HepG2 (cell line): Measurements from ENCODE around the gene PTGDS. TPM values are rescaled to one million over a fixed set of nuclear protein-coding genes. Genes with fewer than 3 reads are reported as not detected.
"Not testable (repeated sequence)": the region's sequence is repeated elsewhere in the genome, so short reads cannot be mapped to it uniquely, and the experiment has no call there.

ENCODE experiments used
- ATAC-seq: fragments of 200-7000 bp; cut with Tn5 transposase; 3 replicates; pipeline ENCODE4 v1.9.1; 2020; ENCODE audit warnings: mild to moderate bottlenecking, moderate library complexity
- BruUV-seq: library from RNA; stranded (reverse); fragments of 400-500 nt; replicated peaks from 2 replicates; lab custom pipeline; 2021; lab: Mats Ljungman, UMichigan
- CTCF ChIA-PET: fragments of 300-600 bp; formaldehyde crosslinking; extraction: SDS; loops from one replicate; lab custom pipeline; 2021; ENCODE audit warnings: low total read pairs, inconsistent platforms, low intra/inter-chr PET ratio; lab: Yijun Ruan, JAX
- POLR2A ChIA-PET: fragments of 350-600 bp; sonication (Branson Sonifier 250); formaldehyde crosslinking; loops from one replicate; lab custom pipeline; 2020; ENCODE audit warnings: antibody characterized with exemption, inconsistent platforms; lab: Yijun Ruan, JAX
- DNase-seq: peaks from one replicate; pipeline ENCODE4 v3.0.0-alpha.2; 2015; ENCODE audit warnings: low spot score
- FAIRE-seq: peaks from 3 replicates; lab custom pipeline; 2011; peaks lifted over from hg19 to GRCh38; lab: Jason Lieb, UNC
- H2AFZ ChIP-seq: one replicate; pipeline ENCODE4 v1.6.1; 2011; ENCODE audit warnings: low read length, inconsistent platforms
- H3K27ac ChIP-seq: fragments of 300-600 bp; 3 replicates; pipeline ENCODE4 v1.8.0; 2011; ENCODE audit warnings: mixed run types, mild to moderate bottlenecking, mixed read lengths, low read length, inconsistent platforms; ENCODE audit not compliant: insufficient read depth; ENCODE audit errors: extremely low read length
- H3K27me3 ChIP-seq, 2 experiments: fragments of 200-600 bp in 1 of 2; 2 replicates in 1 of 2; 3 replicates in 1 of 2; pipeline versions ENCODE4 v1.6.0 to v1.8.0; 2011; ENCODE audit warnings: low read length in 2 of 2, mild to moderate bottlenecking in 2 of 2, moderate library complexity in 2 of 2, inconsistent platforms in 1 of 2; ENCODE audit not compliant: insufficient read depth in 2 of 2, control insufficient read depth in 1 of 2
- H3K36me3 ChIP-seq, 2 experiments: fragments of 200-600 bp in 1 of 2; replicated peaks in 1 of 2; 2 replicates in 1 of 2; 3 replicates in 1 of 2; pipeline versions ENCODE4 v1.5.1 to v1.8.0; 2011; ENCODE audit warnings: low read length in 2 of 2, inconsistent platforms in 1 of 2; ENCODE audit not compliant: insufficient read depth in 2 of 2, control insufficient read depth in 1 of 2
- H3K4me1 ChIP-seq: 2 replicates; pipeline ENCODE4 v1.5.1; 2012; ENCODE audit warnings: low read length, inconsistent platforms; ENCODE audit not compliant: insufficient read depth
- H3K4me2 ChIP-seq: 2 replicates; pipeline ENCODE4 v1.6.0; 2011; ENCODE audit warnings: low read depth, low read length, inconsistent platforms
- H3K4me3 ChIP-seq, 3 experiments: fragments of 200-600 bp in 1 of 3; sonication (generic), shearing (Covaris generic) in 1 of 3; replicated peaks in 1 of 3; 2 replicates each; pipeline ENCODE4 v1.5.1; 2011 to 2016; ENCODE audit warnings: low read length in 3 of 3, inconsistent platforms in 2 of 3, low read depth in 2 of 3, mild to moderate bottlenecking in 2 of 3, control low read depth in 1 of 3, mixed read lengths in 1 of 3; ENCODE audit not compliant: insufficient read depth in 1 of 3
- H3K79me2 ChIP-seq: one replicate; pipeline ENCODE4 v1.6.1; 2011; ENCODE audit warnings: low read length, inconsistent platforms; ENCODE audit not compliant: insufficient read depth
- H3K9ac ChIP-seq: 2 replicates; pipeline ENCODE4 v1.6.0; 2011; ENCODE audit warnings: mild to moderate bottlenecking, low read depth, low read length, inconsistent platforms; ENCODE audit not compliant: insufficient read depth
- H3K9me3 ChIP-seq: 2 replicates; pipeline ENCODE4 v1.5.1; 2012; ENCODE audit warnings: mild to moderate bottlenecking, low read length
- H4K20me1 ChIP-seq: 2 replicates; pipeline ENCODE4 v1.6.0; 2011; ENCODE audit warnings: inconsistent platforms, mild to moderate bottlenecking, low read length, moderate library complexity; ENCODE audit not compliant: insufficient read depth
- KDM2A ChIP-seq: sonication (generic); formaldehyde crosslinking; IDR thresholded peaks from 2 replicates; pipeline ENCODE4 v1.4.0; 2020; ENCODE audit warnings: low read depth, missing genetic modification reagents, borderline replicate concordance
- RAD21 ChIP-seq: fragments of 450-650 bp; formaldehyde crosslinking; IDR thresholded peaks from 2 replicates; pipeline ENCODE4 v1.5.0; 2020; ENCODE audit warnings: mild to moderate bottlenecking
- ZNF274 ChIP-seq: sonication (generic); formaldehyde crosslinking; IDR thresholded peaks from 2 replicates; pipeline ENCODE4 v1.5.1; 2020; ENCODE audit warnings: mild to moderate bottlenecking, missing genetic modification reagents
- ZNF687 ChIP-seq: sonication (generic); formaldehyde crosslinking; IDR thresholded peaks from 2 replicates; pipeline ENCODE4 v1.5.1; 2020; ENCODE audit warnings: mild to moderate bottlenecking, missing genetic modification reagents, moderate library complexity
- WGBS: methylation state at CpG from one replicate; pipeline ENCODE4 v1.1.6; 2017; ENCODE audit warnings: low lambda C conversion rate; 5-methylcytosine and 5-hydroxymethylcytosine counted together
- in situ Hi-C: cut with HindIII; loops from 2 replicates; pipeline ENCODE4 v1.10.0; 2017; ENCODE audit warnings: low pct_unique_long_range_greater_than_20kb; ENCODE audit not compliant: extremely low pct_ligation_motif_present
- intact Hi-C: fragments of 100-400 bp; cut with micrococcal nuclease; formaldehyde crosslinking; loops from one replicate; pipeline ENCODE4 v1.10.0; 2022; ENCODE audit not compliant: unreplicated experiment
- polyA plus RNA-seq, 8 experiments: library from polyadenylated mRNA; depleted of rRNA in 3 of 8; stranded (reverse) in 7 of 8; unstranded in 1 of 8; fragments of >200 nt; fragmentation: Illumina TruSeq in 4 of 8; extraction: Trizol in 4 of 8; gene quantifications; 2 replicates each; pipeline versions ENCODE4 v1.2.1 to v1.2.3, GENCODE V29; 2011 to 2016; ENCODE audit warnings: low read depth in 4 of 8, missing spikeins in 1 of 8, mixed read lengths in 1 of 8; ENCODE audit not compliant: insufficient read depth in 1 of 8
- total RNA-seq, 5 experiments: library from RNA; depleted of rRNA; stranded (reverse); fragments of >200 nt; fragmentation: Illumina TruSeq; extraction: Trizol; gene quantifications; 2 replicates each; pipeline ENCODE4 v1.2.3, GENCODE V29; 2016; ENCODE audit warnings: low read depth in 1 of 5
- TF ChIP-seq, protein P1 (sequence below): sonication (generic); formaldehyde crosslinking; IDR thresholded peaks from 2 replicates; pipeline ENCODE4 v1.5.0; 2020; ENCODE audit warnings: mild to moderate bottlenecking, missing genetic modification reagents
- TF ChIP-seq, protein P2 (sequence below): sonication (generic); formaldehyde crosslinking; IDR thresholded peaks from 2 replicates; pipeline ENCODE4 v1.5.0; 2020; ENCODE audit warnings: missing genetic modification reagents, mild to moderate bottlenecking, borderline replicate concordance
- TF ChIP-seq, protein P3 (sequence below): sonication (generic); formaldehyde crosslinking; IDR thresholded peaks from 2 replicates; pipeline ENCODE4 v1.4.0; 2020; ENCODE audit warnings: missing genetic modification reagents

The PTGDS gene
- total and polyA plus RNA-seq, 2 of the 13 experiments (the other 11 are each of a cell fraction or from before 2014, with no cell fraction given) = 0.33 to 0.50 TPM

DNA sequence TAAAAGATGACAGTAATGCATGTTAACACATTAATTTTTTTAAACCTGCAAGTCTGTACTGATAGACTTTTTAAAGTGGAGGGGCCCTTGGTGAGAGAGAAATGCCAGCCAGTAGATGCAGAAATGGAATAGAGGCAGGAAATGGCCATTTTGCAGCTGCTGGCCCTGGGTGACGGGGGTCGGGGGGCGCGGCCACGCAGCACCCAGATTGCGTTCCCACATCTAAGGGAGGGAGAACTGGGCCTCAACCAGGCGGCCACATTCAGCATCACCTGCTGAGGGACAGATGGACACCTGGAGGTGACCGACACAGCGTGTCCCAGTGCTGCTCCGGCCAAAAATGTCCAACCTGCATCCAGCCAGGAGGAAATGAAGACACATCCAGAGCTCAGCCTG is 25.3 kb downstream of the PTGDS start:
- Histone ChIP-seq H3K9me3 (peaks cover 4% of the 10 kb centered on the region; the same call in 1 of the 2 replicates), H3K4me3 (no peak overlapping the region), H3K27ac (no peak overlapping the region), H4K20me1 (no peaks in the 10 kb centered on the region), H3K79me2 (no peaks in the 10 kb centered on the region), H3K9ac (no peak overlapping the region), H3K4me2 (no peak overlapping the region), H3K4me1 (peaks cover 41% of the 10 kb centered on the region), H2AFZ (no peak overlapping the region), H3K27me3 (no peaks in the 10 kb centered on the region), H3K36me3 (no peaks in the 10 kb centered on the region)
- FAIRE-seq (no peak), DNase-seq (no peak), ATAC-seq (no peak)
- TF ChIP-seq, protein P1, sequence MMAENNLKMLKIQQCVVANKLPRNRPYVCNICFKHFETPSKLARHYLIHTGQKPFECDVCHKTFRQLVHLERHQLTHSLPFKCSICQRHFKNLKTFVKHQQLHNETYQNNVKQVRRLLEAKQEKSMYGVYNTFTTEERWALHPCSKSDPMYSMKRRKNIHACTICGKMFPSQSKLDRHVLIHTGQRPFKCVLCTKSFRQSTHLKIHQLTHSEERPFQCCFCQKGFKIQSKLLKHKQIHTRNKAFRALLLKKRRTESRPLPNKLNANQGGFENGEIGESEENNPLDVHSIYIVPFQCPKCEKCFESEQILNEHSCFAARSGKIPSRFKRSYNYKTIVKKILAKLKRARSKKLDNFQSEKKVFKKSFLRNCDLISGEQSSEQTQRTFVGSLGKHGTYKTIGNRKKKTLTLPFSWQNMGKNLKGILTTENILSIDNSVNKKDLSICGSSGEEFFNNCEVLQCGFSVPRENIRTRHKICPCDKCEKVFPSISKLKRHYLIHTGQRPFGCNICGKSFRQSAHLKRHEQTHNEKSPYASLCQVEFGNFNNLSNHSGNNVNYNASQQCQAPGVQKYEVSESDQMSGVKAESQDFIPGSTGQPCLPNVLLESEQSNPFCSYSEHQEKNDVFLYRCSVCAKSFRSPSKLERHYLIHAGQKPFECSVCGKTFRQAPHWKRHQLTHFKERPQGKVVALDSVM (CRISPR knock-in tag) = peak; percentile 6; the same call in 1 of the 2 replicates
- no peak for TF ChIP-seq ZNF274 (CRISPR knock-in tag)
- BruUV-seq = no TSS peak
- intact Hi-C loops = no loop called here
- ChIA-PET CTCF (no interaction called here), POLR2A (interaction anchor here (3.5 kb wide), 1 partner anchor 10 kb away, joined by 22 read pairs; the partner anchor contains the start of gene PAXX)
- in situ Hi-C loops = no loop called here
- 68% methylated on average over 8 of the region's 10 CpGs for WGBS

DNA sequence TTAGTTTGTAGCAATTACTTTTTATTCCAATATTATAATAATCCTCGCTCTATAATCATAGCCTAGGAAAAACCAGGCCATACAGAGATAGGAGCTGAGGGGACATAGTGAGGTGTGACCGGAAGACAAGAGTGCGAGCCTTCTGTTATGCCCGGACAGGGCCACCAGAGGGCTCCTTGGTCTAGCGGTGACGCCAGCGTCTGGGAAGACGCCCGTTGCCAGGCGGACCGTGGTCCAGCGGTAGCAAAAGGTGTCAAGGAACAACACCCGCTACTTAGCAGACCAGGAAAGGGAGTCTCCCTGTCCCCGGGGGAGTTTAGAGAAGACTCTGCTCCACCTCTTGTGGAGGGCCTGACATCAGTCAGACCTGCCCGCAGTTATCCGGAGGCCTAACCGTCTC is 27.0 kb downstream of the PTGDS start:
- H2AFZ ChIP-seq, H3K4me3 ChIP-seq, FAIRE-seq, H3K9me3 ChIP-seq, H3K36me3 ChIP-seq, H3K27me3 ChIP-seq, ATAC-seq, H3K27ac ChIP-seq, CTCF ChIA-PET, in situ Hi-C loops, H4K20me1 ChIP-seq, BruUV-seq, H3K9ac ChIP-seq, DNase-seq, intact Hi-C loops, H3K79me2 ChIP-seq, POLR2A ChIA-PET, H3K4me2 ChIP-seq: not testable (repeated sequence)
- peaks cover 29% of the 10 kb centered on the region for H3K4me1 ChIP-seq
- 23% methylated on average over 8 of the region's 17 CpGs for WGBS
- TF ChIP-seq ZNF687 (peak; percentile 25; the same call in 1 of the 2 replicates), KDM2A (CRISPR knock-in tag) (0 out of 2 replicates have a peak, but pooled peaks have one; percentile 37), RAD21 (CRISPR knock-in tag) (peak; percentile 40; the same call in 1 of the 2 replicates)
- TF ChIP-seq, protein P2, sequence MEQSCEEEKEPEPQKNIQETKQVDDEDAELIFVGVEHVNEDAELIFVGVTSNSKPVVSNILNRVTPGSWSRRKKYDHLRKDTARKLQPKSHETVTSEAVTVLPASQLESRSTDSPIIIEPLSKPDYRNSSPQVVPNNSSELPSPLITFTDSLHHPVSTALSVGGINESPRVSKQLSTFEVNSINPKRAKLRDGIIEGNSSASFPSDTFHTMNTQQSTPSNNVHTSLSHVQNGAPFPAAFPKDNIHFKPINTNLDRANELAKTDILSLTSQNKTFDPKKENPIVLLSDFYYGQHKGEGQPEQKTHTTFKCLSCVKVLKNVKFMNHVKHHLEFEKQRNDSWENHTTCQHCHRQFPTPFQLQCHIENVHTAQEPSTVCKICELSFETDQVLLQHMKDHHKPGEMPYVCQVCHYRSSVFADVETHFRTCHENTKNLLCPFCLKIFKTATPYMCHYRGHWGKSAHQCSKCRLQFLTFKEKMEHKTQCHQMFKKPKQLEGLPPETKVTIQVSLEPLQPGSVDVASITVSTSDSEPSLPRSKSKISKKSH (CRISPR knock-in tag) = peak; percentile 98
- TF ChIP-seq, protein P3, sequence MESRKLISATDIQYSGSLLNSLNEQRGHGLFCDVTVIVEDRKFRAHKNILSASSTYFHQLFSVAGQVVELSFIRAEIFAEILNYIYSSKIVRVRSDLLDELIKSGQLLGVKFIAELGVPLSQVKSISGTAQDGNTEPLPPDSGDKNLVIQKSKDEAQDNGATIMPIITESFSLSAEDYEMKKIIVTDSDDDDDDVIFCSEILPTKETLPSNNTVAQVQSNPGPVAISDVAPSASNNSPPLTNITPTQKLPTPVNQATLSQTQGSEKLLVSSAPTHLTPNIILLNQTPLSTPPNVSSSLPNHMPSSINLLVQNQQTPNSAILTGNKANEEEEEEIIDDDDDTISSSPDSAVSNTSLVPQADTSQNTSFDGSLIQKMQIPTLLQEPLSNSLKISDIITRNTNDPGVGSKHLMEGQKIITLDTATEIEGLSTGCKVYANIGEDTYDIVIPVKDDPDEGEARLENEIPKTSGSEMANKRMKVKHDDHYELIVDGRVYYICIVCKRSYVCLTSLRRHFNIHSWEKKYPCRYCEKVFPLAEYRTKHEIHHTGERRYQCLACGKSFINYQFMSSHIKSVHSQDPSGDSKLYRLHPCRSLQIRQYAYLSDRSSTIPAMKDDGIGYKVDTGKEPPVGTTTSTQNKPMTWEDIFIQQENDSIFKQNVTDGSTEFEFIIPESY (CRISPR knock-in tag) = peak; percentile 94
